ENCODE data around the gene AGBL5.
"Not testable (repeated sequence)": the region's sequence is repeated elsewhere in the genome, so short reads cannot be mapped to it uniquely, and the experiment has no call there.

AGBL5 gene

GRCh38 chr2:27069961-27070618, 18.6 kb downstream of the AGBL5 start:
- in situ Hi-C loops (cut with HindIII; ENCODE audit: low pct_unique_long_range_greater_than_20kb, low sequenced_read_pairs): no loop called here
- no peak for TF ChIP-seq JUND (IDR thresholded peaks at IDR 0.05; ENCODE audit: low read depth)
- no peak for DNase-seq (ENCODE audit: low read depth in 1 of 2, low spot score in 1 of 2)

GRCh38 chr2:27070653-27071276, 19.3 kb downstream of the AGBL5 start:
- in situ Hi-C loops (cut with HindIII; ENCODE audit: low pct_unique_long_range_greater_than_20kb, low sequenced_read_pairs): no loop called here
- no peak for TF ChIP-seq JUND (IDR thresholded peaks at IDR 0.05; ENCODE audit: low read depth)
- no peak for DNase-seq (ENCODE audit: low read depth in 1 of 2, low spot score in 1 of 2)

GRCh38 chr2:27071277-27071989, 20.0 kb downstream of the AGBL5 start, which contains the start of gene OST4:
Gene OST4 (minus strand): TSS chr2:27071654.
- peak; percentile 91 to 92 for DNase-seq (ENCODE audit: low read depth in 1 of 2, low spot score in 1 of 2)
- in situ Hi-C loops (cut with HindIII; ENCODE audit: low pct_unique_long_range_greater_than_20kb, low sequenced_read_pairs): no loop called here
- TF ChIP-seq JUND (IDR thresholded peaks at IDR 0.05; ENCODE audit: low read depth): no peak

GRCh38 chr2:27071990-27072830, 20.7 kb downstream of the AGBL5 start:
- in situ Hi-C loops (cut with HindIII; ENCODE audit: low pct_unique_long_range_greater_than_20kb, low sequenced_read_pairs): no loop called here
- no peak for DNase-seq (ENCODE audit: low read depth in 1 of 2, low spot score in 1 of 2)
- TF ChIP-seq JUND (IDR thresholded peaks at IDR 0.05; ENCODE audit: low read depth): no peak

- no peak for DNase-seq (ENCODE audit: low read depth in 1 of 2, low spot score in 1 of 2)
- TF ChIP-seq JUND (IDR thresholded peaks at IDR 0.05; ENCODE audit: low read depth): no peak
- in situ Hi-C loops (cut with HindIII; ENCODE audit: low pct_unique_long_range_greater_than_20kb, low sequenced_read_pairs): no loop called here
These were observed 21.5 kb downstream of the AGBL5 start for GRCh38 chr2:27072920-27073319.

- no peak for TF ChIP-seq JUND (IDR thresholded peaks at IDR 0.05; ENCODE audit: low read depth)
- DNase-seq (ENCODE audit: low read depth in 1 of 2, low spot score in 1 of 2): no peak
- in situ Hi-C loops (cut with HindIII; ENCODE audit: low pct_unique_long_range_greater_than_20kb, low sequenced_read_pairs): no loop called here
These were observed 22.3 kb downstream of the AGBL5 start for GRCh38 chr2:27073782-27074181.

- DNase-seq (ENCODE audit: low read depth in 1 of 2, low spot score in 1 of 2): no peak
- in situ Hi-C loops (cut with HindIII; ENCODE audit: low pct_unique_long_range_greater_than_20kb, low sequenced_read_pairs): no loop called here
- TF ChIP-seq JUND (IDR thresholded peaks at IDR 0.05; ENCODE audit: low read depth): no peak
These were observed 23.5 kb downstream of the AGBL5 start for GRCh38 chr2:27074738-27075565.

- in situ Hi-C loops (cut with HindIII; ENCODE audit: low pct_unique_long_range_greater_than_20kb, low sequenced_read_pairs): not testable (repeated sequence)
These were observed 24.1 kb downstream of the AGBL5 start for GRCh38 chr2:27075566-27075871.

GRCh38 chr2:27076323-27076722, 24.9 kb downstream of the AGBL5 start:
- in situ Hi-C loops (cut with HindIII; ENCODE audit: low pct_unique_long_range_greater_than_20kb, low sequenced_read_pairs): no loop called here
- TF ChIP-seq JUND (IDR thresholded peaks at IDR 0.05; ENCODE audit: low read depth): no peak
- DNase-seq (ENCODE audit: low read depth in 1 of 2, low spot score in 1 of 2): no peak

More at GRCh38 chr2:27075566-27075871, 24.1 kb downstream of the AGBL5 start:
- DNase-seq (ENCODE audit: low read depth in 1 of 2, low spot score in 1 of 2): not testable (repeated sequence)

- no peak for TF ChIP-seq JUND (IDR thresholded peaks at IDR 0.05; ENCODE audit: low read depth)
- no peak for DNase-seq (ENCODE audit: low read depth in 1 of 2, low spot score in 1 of 2)
- in situ Hi-C loops (cut with HindIII; ENCODE audit: low pct_unique_long_range_greater_than_20kb, low sequenced_read_pairs): no loop called here
These were observed 25.8 kb downstream of the AGBL5 start for GRCh38 chr2:27077231-27077630.

GRCh38 chr2:27078267-27079194, 27.1 kb downstream of the AGBL5 start, which contains the start of gene EMILIN1:
Gene EMILIN1 (plus strand): TSS chr2:27078615. CDS start chr2:27079066, 451 bp downstream.
- in situ Hi-C loops (cut with HindIII; ENCODE audit: low pct_unique_long_range_greater_than_20kb, low sequenced_read_pairs): no loop called here
- no peak for DNase-seq (ENCODE audit: low read depth in 1 of 2, low spot score in 1 of 2)
- TF ChIP-seq JUND (IDR thresholded peaks at IDR 0.05; ENCODE audit: low read depth): no peak

All from T47D (cell line).